Hepatocyte (in vitro differentiated cells): ENCODE data around the gene ASB15. TPM values are rescaled to one million over a fixed set of nuclear protein-coding genes. Genes with fewer than 3 reads are reported as not detected.

Experiments
- DNase-seq: peaks from one replicate; pipeline ENCODE4 v3.0.0-alpha.2; 2016; ENCODE audit warnings: low spot score
- H2AFZ ChIP-seq: fragments of 200-600 bp; sonication (generic); 2 replicates; pipeline ENCODE4 v1.6.0; 2016; ENCODE audit warnings: antibody characterized with exemption, mild to moderate bottlenecking
- H3K27ac ChIP-seq: fragments of 200-600 bp; sonication (generic); 2 replicates; pipeline ENCODE4 v1.5.1; 2016; ENCODE audit warnings: mild to moderate bottlenecking
- H3K27me3 ChIP-seq: fragments of 200-600 bp; sonication (generic); 2 replicates; pipeline ENCODE4 v1.6.1; 2016
- H3K36me3 ChIP-seq: fragments of 200-600 bp; sonication (generic); replicated peaks from 2 replicates; pipeline ENCODE4 v1.5.1; 2016; ENCODE audit warnings: low read depth; ENCODE audit not compliant: insufficient read depth
- H3K4me1 ChIP-seq: fragments of 200-600 bp; sonication (generic); 2 replicates; pipeline ENCODE4 v1.5.1; 2016; ENCODE audit warnings: mild to moderate bottlenecking, moderate library complexity; ENCODE audit not compliant: insufficient read depth
- H3K4me2 ChIP-seq: fragments of 200-600 bp; sonication (generic); 2 replicates; pipeline ENCODE4 v1.6.0; 2016
- H3K4me3 ChIP-seq: fragments of 200-600 bp; sonication (generic); 2 replicates; pipeline ENCODE4 v1.5.1; 2016; ENCODE audit warnings: mild to moderate bottlenecking
- H3K79me2 ChIP-seq: fragments of 200-600 bp; sonication (generic); 2 replicates; pipeline ENCODE4 v1.6.0; 2017; ENCODE audit warnings: mild to moderate bottlenecking
- H3K9me2 ChIP-seq: fragments of 200-600 bp; sonication (generic); replicated peaks from 2 replicates; pipeline ENCODE4 v1.6.0; 2017; ENCODE audit warnings: mild to moderate bottlenecking; ENCODE audit not compliant: insufficient read depth
- H3K9me3 ChIP-seq: fragments of 200-600 bp; sonication (generic); 2 replicates; pipeline ENCODE4 v1.5.1; 2016; ENCODE audit warnings: low read depth, mild to moderate bottlenecking
- H4K20me1 ChIP-seq: fragments of 200-600 bp; sonication (generic); 2 replicates; pipeline ENCODE4 v1.6.0; 2016; ENCODE audit warnings: mild to moderate bottlenecking; ENCODE audit not compliant: insufficient read depth, poor library complexity, severe bottlenecking
- EZH2 ChIP-seq: fragments of 200-600 bp; sonication (generic); IDR thresholded peaks from 2 replicates; pipeline ENCODE4 v1.6.1; 2016; ENCODE audit warnings: antibody characterized with exemption, mild to moderate bottlenecking, borderline replicate concordance
- EZH2phosphoT487 ChIP-seq: fragments of 200-600 bp; sonication (generic); IDR thresholded peaks from one replicate; pipeline ENCODE4 v1.6.1; 2018; ENCODE audit warnings: antibody characterized with exemption, mild to moderate bottlenecking, low read depth, moderate library complexity; ENCODE audit not compliant: unreplicated experiment, severe bottlenecking
- WGBS: methylation state at CpG from one replicate; pipeline ENCODE4 v1.1.6; 2016; ENCODE audit warnings: low lambda C conversion rate; ENCODE audit errors: missing lambda C conversion rate; 5-methylcytosine and 5-hydroxymethylcytosine counted together
- polyA plus RNA-seq: library from polyadenylated mRNA; unstranded; fragments of >200 nt; fragmentation: Nextera tagmentation; extraction: Ambion mirVana; gene quantifications from 2 replicates; pipeline ENCODE4 v1.2.1, GENCODE V29; 2016
- total RNA-seq: library from RNA; depleted of rRNA; stranded (reverse); fragments of >200 nt; gene quantifications from 2 replicates; pipeline ENCODE4 v1.2.3, GENCODE V29; 2014
- TF ChIP-seq, protein P1 (sequence below): fragments of 200-600 bp; sonication (generic); IDR thresholded peaks from 2 replicates; pipeline ENCODE4 v1.5.1; 2016; ENCODE audit warnings: antibody characterized with exemption, mild to moderate bottlenecking; ENCODE audit not compliant: poor library complexity

The ASB15 gene
- total and polyA plus RNA-seq, 2 experiments from 2014 or later: not detected

GRCh38 chr7:123655614-123656013 lies 54.0 kb downstream of the ASB15 start, which contains the start of gene LMOD2:
Gene LMOD2 (plus strand): TSS chr7:123655866. CDS start chr7:123655964, 98 bp downstream.
- H4K20me1 ChIP-seq: no peaks in the 10 kb centered on the region
- WGBS: 94% methylated on average over 6 of the region's 6 CpGs
- no peak within 1 kb of the TSS for H2AFZ ChIP-seq

GRCh38 chr7:123656544-123657303 lies 55.1 kb downstream of the ASB15 start:
- Histone ChIP-seq H3K9me2 (no peaks in the 10 kb centered on the region), H3K36me3 (no peaks in the 10 kb centered on the region), H3K27ac (no peak overlapping the region), H3K4me1 (no peaks in the 10 kb centered on the region), H3K27me3 (no peaks in the 10 kb centered on the region), H2AFZ (no peak overlapping the region), H4K20me1 (no peaks in the 10 kb centered on the region), H3K4me2 (no peak overlapping the region), H3K79me2 (no peaks in the 10 kb centered on the region), H3K9me3 (no peaks in the 10 kb centered on the region), H3K4me3 (no peak overlapping the region)
- TF ChIP-seq, protein P1, sequence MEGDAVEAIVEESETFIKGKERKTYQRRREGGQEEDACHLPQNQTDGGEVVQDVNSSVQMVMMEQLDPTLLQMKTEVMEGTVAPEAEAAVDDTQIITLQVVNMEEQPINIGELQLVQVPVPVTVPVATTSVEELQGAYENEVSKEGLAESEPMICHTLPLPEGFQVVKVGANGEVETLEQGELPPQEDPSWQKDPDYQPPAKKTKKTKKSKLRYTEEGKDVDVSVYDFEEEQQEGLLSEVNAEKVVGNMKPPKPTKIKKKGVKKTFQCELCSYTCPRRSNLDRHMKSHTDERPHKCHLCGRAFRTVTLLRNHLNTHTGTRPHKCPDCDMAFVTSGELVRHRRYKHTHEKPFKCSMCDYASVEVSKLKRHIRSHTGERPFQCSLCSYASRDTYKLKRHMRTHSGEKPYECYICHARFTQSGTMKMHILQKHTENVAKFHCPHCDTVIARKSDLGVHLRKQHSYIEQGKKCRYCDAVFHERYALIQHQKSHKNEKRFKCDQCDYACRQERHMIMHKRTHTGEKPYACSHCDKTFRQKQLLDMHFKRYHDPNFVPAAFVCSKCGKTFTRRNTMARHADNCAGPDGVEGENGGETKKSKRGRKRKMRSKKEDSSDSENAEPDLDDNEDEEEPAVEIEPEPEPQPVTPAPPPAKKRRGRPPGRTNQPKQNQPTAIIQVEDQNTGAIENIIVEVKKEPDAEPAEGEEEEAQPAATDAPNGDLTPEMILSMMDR: no peak
- TF ChIP-seq EZH2: no peak
- no peak for TF ChIP-seq EZH2phosphoT487
- no peak for DNase-seq
- 93% methylated on average over 6 of the region's 6 CpGs for WGBS

More at GRCh38 chr7:123655614-123656013, 54.0 kb downstream of the ASB15 start, which contains the start of gene LMOD2:
- Histone ChIP-seq H3K79me2 (no peaks in the 10 kb centered on the region), H3K36me3 (no peaks in the 10 kb centered on the region), H3K9me3 (no peaks in the 10 kb centered on the region), H3K27me3 (no peaks in the 10 kb centered on the region), H3K4me2 (no peak within 1 kb of the TSS), H3K9me2 (no peaks in the 10 kb centered on the region), H3K4me3 (no peak within 1 kb of the TSS), H3K4me1 (no peaks in the 10 kb centered on the region), H3K27ac (no peak within 1 kb of the TSS)
- TF ChIP-seq EZH2phosphoT487 (no peak), EZH2 (no peak)
- TF ChIP-seq, protein P1: no peak
- no peak for DNase-seq

GRCh38 chr7:123657304-123657685 lies 55.7 kb downstream of the ASB15 start:
- H3K4me2 ChIP-seq: no peak overlapping the region
- 85% methylated on average over 1 of the region's 1 CpG for WGBS
- TF ChIP-seq, protein P1: no peak
- TF ChIP-seq EZH2phosphoT487 (no peak), EZH2 (no peak)

More at GRCh38 chr7:123657304-123657685, 55.7 kb downstream of the ASB15 start:
- Histone ChIP-seq H3K9me2 (no peaks in the 10 kb centered on the region), H3K27me3 (no peaks in the 10 kb centered on the region), H3K36me3 (no peaks in the 10 kb centered on the region), H3K4me3 (no peak overlapping the region), H3K9me3 (no peaks in the 10 kb centered on the region), H3K27ac (no peak overlapping the region), H4K20me1 (no peaks in the 10 kb centered on the region), H3K79me2 (no peaks in the 10 kb centered on the region), H2AFZ (no peak overlapping the region), H3K4me1 (no peaks in the 10 kb centered on the region)
- DNase-seq: no peak
